Liver (tissue), 9 donors: ENCODE results near the gene THEM4. TPM values are rescaled to one million over a fixed set of nuclear protein-coding genes. Genes with fewer than 3 reads are reported as not detected.

Experiments
- DNase-seq: peaks from one replicate; pipeline ENCODE4 v3.0.0-alpha.2; 2017; ENCODE audit warnings: low spot score
- H3K27ac ChIP-seq, 2 donors: one replicate each; pipeline ENCODE4 v1.7.0; 2013; ENCODE audit warnings: inconsistent platforms in 2 of 2, low read length in 2 of 2, control low read depth in 1 of 2, low read depth in 1 of 2, mild to moderate bottlenecking in 1 of 2
- H3K27me3 ChIP-seq, 4 donors: one replicate each; pipeline versions ENCODE4 v1.6.1 to v1.7.0; 2013; ENCODE audit warnings: low read length in 3 of 4, inconsistent platforms in 1 of 4, mild to moderate bottlenecking in 1 of 4, moderate library complexity in 1 of 4; ENCODE audit not compliant: control insufficient read depth in 4 of 4, insufficient read depth in 4 of 4
- H3K36me3 ChIP-seq, 4 donors: one replicate each; pipeline versions ENCODE4 v1.6.1 to v1.7.0; 2013; ENCODE audit warnings: low read length in 3 of 4, mild to moderate bottlenecking in 3 of 4, low read depth in 1 of 4, moderate library complexity in 1 of 4; ENCODE audit not compliant: control insufficient read depth in 4 of 4, insufficient read depth in 3 of 4
- H3K4me1 ChIP-seq, 4 donors: one replicate each; pipeline versions ENCODE4 v1.6.1 to v1.7.0; 2013; ENCODE audit warnings: low read length in 3 of 4, mild to moderate bottlenecking in 3 of 4, moderate library complexity in 1 of 4; ENCODE audit not compliant: control insufficient read depth in 4 of 4, insufficient read depth in 4 of 4
- H3K4me3 ChIP-seq, 3 donors: one replicate each; pipeline versions ENCODE4 v1.6.1 to v1.7.0; 2013; ENCODE audit warnings: low read length in 3 of 3, control low read depth in 1 of 3, low read depth in 1 of 3, mild to moderate bottlenecking in 1 of 3
- H3K9ac ChIP-seq, 2 donors: one replicate each; pipeline ENCODE4 v1.7.0; 2013; ENCODE audit warnings: low read length in 2 of 2, mild to moderate bottlenecking in 2 of 2, moderate library complexity in 2 of 2, control low read depth in 1 of 2, low read depth in 1 of 2
- H3K9me3 ChIP-seq, 4 donors: one replicate each; pipeline versions ENCODE4 v1.6.1 to v1.7.0; 2013; ENCODE audit warnings: low read length in 3 of 4; ENCODE audit not compliant: control insufficient read depth in 4 of 4
- EGR1 ChIP-seq, 2 donors: IDR thresholded peaks; 2 replicates each; pipeline ENCODE4 v1.6.1; 2016 to 2018; ENCODE audit warnings: antibody characterized with exemption in 2 of 2, low read depth in 2 of 2
- FOXA1 ChIP-seq: IDR thresholded peaks from 2 replicates; pipeline ENCODE4 v1.6.1; 2016; ENCODE audit warnings: antibody characterized with exemption
- FOXA2 ChIP-seq: IDR thresholded peaks from 2 replicates; pipeline ENCODE4 v1.6.1; 2016; ENCODE audit warnings: antibody characterized with exemption
- HNF4A ChIP-seq, 2 donors: conservative IDR thresholded peaks; 2 replicates each; pipeline ENCODE4 v1.6.1; 2016; ENCODE audit warnings: antibody characterized with exemption in 2 of 2, mild to moderate bottlenecking in 2 of 2
- HNF4G ChIP-seq: IDR thresholded peaks from 2 replicates; pipeline ENCODE4 v1.6.1; 2016; ENCODE audit warnings: antibody characterized with exemption
- JUND ChIP-seq, 2 donors: IDR thresholded peaks; 2 replicates each; pipeline ENCODE4 v1.6.1; 2016; ENCODE audit warnings: antibody characterized with exemption in 2 of 2
- NR2F2 ChIP-seq: IDR thresholded peaks from 2 replicates; pipeline ENCODE4 v1.6.1; 2016; ENCODE audit warnings: antibody characterized with exemption
- RAD21 ChIP-seq, 2 donors: IDR thresholded peaks; 2 replicates each; pipeline ENCODE4 v1.6.1; 2016; ENCODE audit warnings: antibody characterized with exemption in 2 of 2, mild to moderate bottlenecking in 2 of 2
- RXRA ChIP-seq, 2 donors: IDR thresholded peaks; 2 replicates each; pipeline ENCODE4 v1.6.1; 2017 to 2018; ENCODE audit warnings: antibody characterized with exemption in 2 of 2, mild to moderate bottlenecking in 1 of 2
- SP1 ChIP-seq: IDR thresholded peaks from 2 replicates; pipeline ENCODE4 v1.6.1; 2018; ENCODE audit warnings: antibody characterized with exemption, mild to moderate bottlenecking
- TAF1 ChIP-seq: conservative IDR thresholded peaks from 2 replicates; pipeline ENCODE4 v1.6.1; 2016; ENCODE audit warnings: antibody characterized with exemption, mild to moderate bottlenecking
- YY1 ChIP-seq: IDR thresholded peaks from 2 replicates; pipeline ENCODE4 v1.6.1; 2016; ENCODE audit warnings: antibody characterized with exemption, mild to moderate bottlenecking
- WGBS: extraction: QIAGEN DNeasy Blood & Tissue Kit; methylation state at CpG from one replicate; pipeline ENCODE4 v1.1.7; 2013; 5-methylcytosine and 5-hydroxymethylcytosine counted together
- polyA plus RNA-seq, 2 donors: library from polyadenylated mRNA; stranded (reverse) in 1 of 2; unstranded in 1 of 2; fragments of 200-250 nt in 1 of 2; fragments of >200 nt in 1 of 2; fragmentation: Nextera tagmentation in 1 of 2; extraction: Ambion mirVana in 1 of 2; gene quantifications; one replicate each; pipeline versions ENCODE4 v1.2.1 to v1.2.3, GENCODE V29; 2013 to 2015
- total RNA-seq, 2 donors: library from RNA; depleted of rRNA; stranded (reverse); fragments of >200 nt; gene quantifications; one replicate each; pipeline ENCODE4 v1.2.3, GENCODE V29; 2014
- TF ChIP-seq, protein P1 (sequence below): IDR thresholded peaks from 2 replicates; pipeline ENCODE4 v1.6.1; 2016; ENCODE audit warnings: antibody characterized with exemption
- TF ChIP-seq, protein P2 (sequence below): IDR thresholded peaks from 2 replicates; pipeline ENCODE4 v1.6.1; 2016; ENCODE audit warnings: antibody characterized with exemption
- TF ChIP-seq, protein P3 (sequence below): IDR thresholded peaks from 2 replicates; pipeline ENCODE4 v1.6.1; 2016; ENCODE audit warnings: antibody characterized with exemption
- TF ChIP-seq, protein P4 (sequence below): fragments of 150-350 bp; IDR thresholded peaks from 2 replicates; pipeline ENCODE4 v1.5.1; 2017; ENCODE audit warnings: improper control_type of control experiment, low read depth, low read length; ENCODE audit not compliant: missing input control
- TF ChIP-seq, protein P5 (sequence below): IDR thresholded peaks from 2 replicates; pipeline ENCODE4 v1.6.1; 2016; ENCODE audit warnings: antibody characterized with exemption, mild to moderate bottlenecking
- donor health status: healthy.
- donor health status: healthy.
- donor health status: healthy.
- donor health status: healthy.
- donor health status: healthy.

The THEM4 gene
- total and polyA plus RNA-seq, 4 donors = 6.1 to 16.2 (median 9.8) TPM

DNA sequence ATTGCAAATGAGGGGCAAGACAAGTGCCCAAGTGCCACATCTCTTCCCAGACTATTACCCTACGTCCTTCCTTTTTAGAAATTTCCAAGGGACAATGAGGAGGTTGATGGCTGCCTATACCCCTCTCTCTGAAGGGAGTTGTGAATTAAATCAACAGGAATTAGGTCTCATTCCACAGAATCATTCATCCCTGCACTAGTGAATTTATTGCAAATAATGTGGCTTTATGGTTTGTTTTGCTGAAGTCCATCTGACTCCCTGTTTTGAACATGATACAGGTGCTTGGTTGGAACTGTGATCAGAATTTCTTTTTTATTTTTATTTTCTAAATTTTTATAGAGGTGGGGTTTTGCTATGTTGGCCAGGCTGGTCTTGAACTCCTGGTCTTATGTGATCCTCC, 34.3 kb upstream of the THEM4 start:
- Histone ChIP-seq H3K9me3 (no peaks in the 10 kb centered on the region), H3K4me3 (no peak overlapping the region), H3K27ac (no peak overlapping the region), H3K9ac (no peak overlapping the region), H3K36me3 (no peaks in the 10 kb centered on the region), H3K4me1 (peaks cover 0 to 1% (median 0%) of the 10 kb centered on the region in 4 donors), H3K27me3 (no peaks in the 10 kb centered on the region)
- 96% methylated on average over 1 of the region's 1 CpG for WGBS
- DNase-seq = no peak
- TF ChIP-seq, protein P1, sequence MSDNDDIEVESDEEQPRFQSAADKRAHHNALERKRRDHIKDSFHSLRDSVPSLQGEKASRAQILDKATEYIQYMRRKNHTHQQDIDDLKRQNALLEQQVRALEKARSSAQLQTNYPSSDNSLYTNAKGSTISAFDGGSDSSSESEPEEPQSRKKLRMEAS = no peak
- TF ChIP-seq, protein P2, sequence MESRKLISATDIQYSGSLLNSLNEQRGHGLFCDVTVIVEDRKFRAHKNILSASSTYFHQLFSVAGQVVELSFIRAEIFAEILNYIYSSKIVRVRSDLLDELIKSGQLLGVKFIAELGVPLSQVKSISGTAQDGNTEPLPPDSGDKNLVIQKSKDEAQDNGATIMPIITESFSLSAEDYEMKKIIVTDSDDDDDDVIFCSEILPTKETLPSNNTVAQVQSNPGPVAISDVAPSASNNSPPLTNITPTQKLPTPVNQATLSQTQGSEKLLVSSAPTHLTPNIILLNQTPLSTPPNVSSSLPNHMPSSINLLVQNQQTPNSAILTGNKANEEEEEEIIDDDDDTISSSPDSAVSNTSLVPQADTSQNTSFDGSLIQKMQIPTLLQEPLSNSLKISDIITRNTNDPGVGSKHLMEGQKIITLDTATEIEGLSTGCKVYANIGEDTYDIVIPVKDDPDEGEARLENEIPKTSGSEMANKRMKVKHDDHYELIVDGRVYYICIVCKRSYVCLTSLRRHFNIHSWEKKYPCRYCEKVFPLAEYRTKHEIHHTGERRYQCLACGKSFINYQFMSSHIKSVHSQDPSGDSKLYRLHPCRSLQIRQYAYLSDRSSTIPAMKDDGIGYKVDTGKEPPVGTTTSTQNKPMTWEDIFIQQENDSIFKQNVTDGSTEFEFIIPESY = no peak
- TF ChIP-seq FOXA2 = no peak
- no peak for TF ChIP-seq EGR1 (IDR thresholded peaks at IDR 0.05; ENCODE audit: low read depth in 2 of 2)
- no peak for TF ChIP-seq RXRA (IDR thresholded peaks at IDR 0.05)
- no peak for TF ChIP-seq HNF4A (conservative IDR thresholded peaks at IDR 0.05)
- TF ChIP-seq, protein P3, sequence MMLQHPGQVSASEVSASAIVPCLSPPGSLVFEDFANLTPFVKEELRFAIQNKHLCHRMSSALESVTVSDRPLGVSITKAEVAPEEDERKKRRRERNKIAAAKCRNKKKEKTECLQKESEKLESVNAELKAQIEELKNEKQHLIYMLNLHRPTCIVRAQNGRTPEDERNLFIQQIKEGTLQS = no peak
- TF ChIP-seq, protein P4, sequence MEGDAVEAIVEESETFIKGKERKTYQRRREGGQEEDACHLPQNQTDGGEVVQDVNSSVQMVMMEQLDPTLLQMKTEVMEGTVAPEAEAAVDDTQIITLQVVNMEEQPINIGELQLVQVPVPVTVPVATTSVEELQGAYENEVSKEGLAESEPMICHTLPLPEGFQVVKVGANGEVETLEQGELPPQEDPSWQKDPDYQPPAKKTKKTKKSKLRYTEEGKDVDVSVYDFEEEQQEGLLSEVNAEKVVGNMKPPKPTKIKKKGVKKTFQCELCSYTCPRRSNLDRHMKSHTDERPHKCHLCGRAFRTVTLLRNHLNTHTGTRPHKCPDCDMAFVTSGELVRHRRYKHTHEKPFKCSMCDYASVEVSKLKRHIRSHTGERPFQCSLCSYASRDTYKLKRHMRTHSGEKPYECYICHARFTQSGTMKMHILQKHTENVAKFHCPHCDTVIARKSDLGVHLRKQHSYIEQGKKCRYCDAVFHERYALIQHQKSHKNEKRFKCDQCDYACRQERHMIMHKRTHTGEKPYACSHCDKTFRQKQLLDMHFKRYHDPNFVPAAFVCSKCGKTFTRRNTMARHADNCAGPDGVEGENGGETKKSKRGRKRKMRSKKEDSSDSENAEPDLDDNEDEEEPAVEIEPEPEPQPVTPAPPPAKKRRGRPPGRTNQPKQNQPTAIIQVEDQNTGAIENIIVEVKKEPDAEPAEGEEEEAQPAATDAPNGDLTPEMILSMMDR = no peak
- no peak for TF ChIP-seq YY1
- no peak for TF ChIP-seq TAF1
- TF ChIP-seq, protein P5, sequence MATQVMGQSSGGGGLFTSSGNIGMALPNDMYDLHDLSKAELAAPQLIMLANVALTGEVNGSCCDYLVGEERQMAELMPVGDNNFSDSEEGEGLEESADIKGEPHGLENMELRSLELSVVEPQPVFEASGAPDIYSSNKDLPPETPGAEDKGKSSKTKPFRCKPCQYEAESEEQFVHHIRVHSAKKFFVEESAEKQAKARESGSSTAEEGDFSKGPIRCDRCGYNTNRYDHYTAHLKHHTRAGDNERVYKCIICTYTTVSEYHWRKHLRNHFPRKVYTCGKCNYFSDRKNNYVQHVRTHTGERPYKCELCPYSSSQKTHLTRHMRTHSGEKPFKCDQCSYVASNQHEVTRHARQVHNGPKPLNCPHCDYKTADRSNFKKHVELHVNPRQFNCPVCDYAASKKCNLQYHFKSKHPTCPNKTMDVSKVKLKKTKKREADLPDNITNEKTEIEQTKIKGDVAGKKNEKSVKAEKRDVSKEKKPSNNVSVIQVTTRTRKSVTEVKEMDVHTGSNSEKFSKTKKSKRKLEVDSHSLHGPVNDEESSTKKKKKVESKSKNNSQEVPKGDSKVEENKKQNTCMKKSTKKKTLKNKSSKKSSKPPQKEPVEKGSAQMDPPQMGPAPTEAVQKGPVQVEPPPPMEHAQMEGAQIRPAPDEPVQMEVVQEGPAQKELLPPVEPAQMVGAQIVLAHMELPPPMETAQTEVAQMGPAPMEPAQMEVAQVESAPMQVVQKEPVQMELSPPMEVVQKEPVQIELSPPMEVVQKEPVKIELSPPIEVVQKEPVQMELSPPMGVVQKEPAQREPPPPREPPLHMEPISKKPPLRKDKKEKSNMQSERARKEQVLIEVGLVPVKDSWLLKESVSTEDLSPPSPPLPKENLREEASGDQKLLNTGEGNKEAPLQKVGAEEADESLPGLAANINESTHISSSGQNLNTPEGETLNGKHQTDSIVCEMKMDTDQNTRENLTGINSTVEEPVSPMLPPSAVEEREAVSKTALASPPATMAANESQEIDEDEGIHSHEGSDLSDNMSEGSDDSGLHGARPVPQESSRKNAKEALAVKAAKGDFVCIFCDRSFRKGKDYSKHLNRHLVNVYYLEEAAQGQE = no peak
- TF ChIP-seq JUND (IDR thresholded peaks at IDR 0.05) = no peak
- TF ChIP-seq SP1 = no peak
- no peak for TF ChIP-seq RAD21 (IDR thresholded peaks at IDR 0.05)
- TF ChIP-seq FOXA1 = no peak
- no peak for TF ChIP-seq HNF4G

DNA sequence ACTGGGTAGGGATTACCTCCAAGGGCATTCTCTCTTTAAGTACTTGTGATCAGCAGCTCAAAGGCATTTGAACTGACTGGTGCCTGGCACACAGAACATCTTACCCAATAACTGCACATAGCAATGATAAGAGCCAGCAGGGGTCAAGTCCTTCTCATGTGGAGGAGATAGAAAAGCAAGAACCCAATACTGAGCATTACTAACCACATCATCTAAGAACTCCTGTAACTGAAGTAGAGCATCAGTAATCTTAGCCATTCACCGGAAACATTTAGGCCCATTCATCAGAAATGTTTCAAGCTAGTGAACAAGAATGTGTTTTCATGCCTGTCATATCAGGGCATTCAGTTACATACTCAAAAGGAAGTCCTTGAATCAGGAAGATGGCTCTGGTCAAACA, 33.6 kb upstream of the THEM4 start:
- Histone ChIP-seq H3K4me1 (peaks cover 0 to 1% (median 0%) of the 10 kb centered on the region in 4 donors), H3K4me3 (no peak overlapping the region), H3K27ac (no peak overlapping the region), H3K9me3 (no peaks in the 10 kb centered on the region), H3K9ac (no peak overlapping the region), H3K36me3 (no peaks in the 10 kb centered on the region), H3K27me3 (no peaks in the 10 kb centered on the region)
- TF ChIP-seq, protein P2 = no peak
- TF ChIP-seq YY1 (no peak), NR2F2 (no peak), EGR1 (IDR thresholded peaks at IDR 0.05; ENCODE audit: low read depth in 2 of 2) (no peak), HNF4A (conservative IDR thresholded peaks at IDR 0.05) (no peak)
- no peak for DNase-seq
- 78% methylated on average over 1 of the region's 1 CpG for WGBS
